H9 (cell line): ENCODE data around the gene SLCO2A1. TPM values are rescaled to one million over a fixed set of nuclear protein-coding genes. Genes with fewer than 3 reads are reported as not detected.
A peak's percentile ranks its signal among the peaks of the same experiment; 100 is the strongest.

Experiments
- DNase-seq: peaks from one replicate; pipeline ENCODE4 v3.0.0-alpha.2; 2017
- H2AFZ ChIP-seq: one replicate; pipeline ENCODE4 v1.6.1; 2013; ENCODE audit warnings: mild to moderate bottlenecking, low read length, control low read depth, moderate library complexity
- H2AK5ac ChIP-seq: 2 replicates; pipeline ENCODE4 v1.6.1; 2013; ENCODE audit warnings: low read length, control low read depth, mixed read lengths; ENCODE audit not compliant: insufficient read length
- H2BK120ac ChIP-seq: one replicate; pipeline ENCODE4 v1.6.1; 2013; ENCODE audit warnings: low read depth, mild to moderate bottlenecking, low read length, control low read depth, inconsistent platforms; ENCODE audit not compliant: poor library complexity, severe bottlenecking
- H2BK12ac ChIP-seq: 2 replicates; pipeline ENCODE4 v1.6.1; 2013; ENCODE audit warnings: low read length, control low read depth, mixed read lengths, low read depth; ENCODE audit not compliant: insufficient read length
- H2BK15ac ChIP-seq: 2 replicates; pipeline ENCODE4 v1.6.1; 2013; ENCODE audit warnings: low read depth, low read length, control low read depth
- H2BK20ac ChIP-seq: one replicate; pipeline ENCODE4 v1.6.1; 2013; ENCODE audit warnings: low read depth, mild to moderate bottlenecking, low read length, control low read depth, inconsistent platforms; ENCODE audit not compliant: poor library complexity, severe bottlenecking
- H2BK5ac ChIP-seq: 2 replicates; pipeline ENCODE4 v1.6.1; 2013; ENCODE audit warnings: low read length, control low read depth, mixed read lengths; ENCODE audit not compliant: insufficient read length
- H3K14ac ChIP-seq: 2 replicates; pipeline ENCODE4 v1.6.1; 2013; ENCODE audit warnings: low read length, control low read depth; ENCODE audit not compliant: insufficient read depth
- H3K18ac ChIP-seq: 2 replicates; pipeline ENCODE4 v1.6.1; 2013; ENCODE audit warnings: low read depth, mild to moderate bottlenecking, mixed read lengths, low read length, control low read depth; ENCODE audit not compliant: insufficient read length
- H3K23ac ChIP-seq: 2 replicates; pipeline ENCODE4 v1.6.1; 2013; ENCODE audit warnings: low read length, control low read depth, mixed read lengths, low read depth; ENCODE audit not compliant: insufficient read length
- H3K23me2 ChIP-seq: 2 replicates; pipeline ENCODE4 v1.6.1; 2013; ENCODE audit warnings: low read depth, mild to moderate bottlenecking, mixed read lengths, low read length, control low read depth; ENCODE audit not compliant: insufficient read length, poor library complexity, severe bottlenecking
- H3K27ac ChIP-seq: 2 replicates; pipeline ENCODE4 v1.5.1; 2013; ENCODE audit warnings: low read length, control low read depth, mixed read lengths, low read depth; ENCODE audit not compliant: insufficient read length
- H3K27me3 ChIP-seq: 2 replicates; pipeline ENCODE4 v1.6.1; 2013; ENCODE audit warnings: low read length, control low read depth, inconsistent platforms; ENCODE audit not compliant: insufficient read depth
- H3K4ac ChIP-seq: 2 replicates; pipeline ENCODE4 v1.6.1; 2013; ENCODE audit warnings: low read depth, mild to moderate bottlenecking, control low read depth, inconsistent platforms, low read length, moderate library complexity
- H3K4me1 ChIP-seq: 2 replicates; pipeline ENCODE4 v1.6.1; 2013; ENCODE audit warnings: low read length, control low read depth, inconsistent platforms; ENCODE audit not compliant: insufficient read depth
- H3K4me2 ChIP-seq: 2 replicates; pipeline ENCODE4 v1.6.1; 2013; ENCODE audit warnings: low read length, control low read depth, mixed read lengths; ENCODE audit not compliant: insufficient read length, insufficient read depth
- H3K56ac ChIP-seq: 2 replicates; pipeline ENCODE4 v1.6.1; 2013; ENCODE audit warnings: low read depth, mild to moderate bottlenecking, mixed read lengths, low read length, control low read depth; ENCODE audit not compliant: insufficient read length
- H3K79me1 ChIP-seq: 2 replicates; pipeline ENCODE4 v1.6.1; 2013; ENCODE audit warnings: low read depth, mild to moderate bottlenecking, moderate library complexity, low read length, control low read depth, inconsistent platforms; ENCODE audit not compliant: insufficient read depth, poor library complexity, severe bottlenecking
- H3K79me2 ChIP-seq: 2 replicates; pipeline ENCODE4 v1.6.1; 2013; ENCODE audit warnings: low read length, control low read depth, inconsistent platforms; ENCODE audit not compliant: insufficient read depth
- H3K9ac ChIP-seq: 2 replicates; pipeline ENCODE4 v1.6.1; 2013; ENCODE audit warnings: low read length, control low read depth, mixed read lengths; ENCODE audit not compliant: insufficient read length; ENCODE audit errors: extremely low read depth
- H3K9me3 ChIP-seq: one replicate; pipeline ENCODE4 v1.6.1; 2013; ENCODE audit warnings: low read depth, low read length, inconsistent platforms; ENCODE audit not compliant: control insufficient read depth
- H3T11ph ChIP-seq: one replicate; pipeline ENCODE4 v1.6.1; 2013; ENCODE audit warnings: mild to moderate bottlenecking, low read length, control low read depth, inconsistent platforms
- H4K20me1 ChIP-seq: one replicate; pipeline ENCODE4 v1.6.1; 2013; ENCODE audit not compliant: control insufficient read depth, insufficient read length, insufficient read depth
- H4K5ac ChIP-seq: 2 replicates; pipeline ENCODE4 v1.6.1; 2013; ENCODE audit warnings: low read depth, mild to moderate bottlenecking, mixed read lengths, low read length, control low read depth; ENCODE audit not compliant: insufficient read length
- H4K8ac ChIP-seq: replicated peaks from 2 replicates; pipeline ENCODE4 v1.6.1; 2013; ENCODE audit warnings: low read length, control low read depth, mixed read lengths, low read depth; ENCODE audit not compliant: insufficient read length
- H4K91ac ChIP-seq: 2 replicates; pipeline ENCODE4 v1.6.1; 2013; ENCODE audit warnings: low read depth, mild to moderate bottlenecking, moderate library complexity, mixed read lengths, low read length, control low read depth; ENCODE audit not compliant: insufficient read length
- H3K27ac Mint-ChIP-seq, 3 experiments: 2 replicates in 2 of 3; 3 replicates in 1 of 3; pipeline ENCODE4 v1.8.0; 2020 to 2021; ENCODE audit warnings: mixed read lengths in 3 of 3, mild to moderate bottlenecking in 1 of 3, moderate library complexity in 1 of 3
- H3K27me3 Mint-ChIP-seq: 2 replicates; pipeline ENCODE4 v1.8.0; 2021; ENCODE audit warnings: low read depth, mild to moderate bottlenecking, moderate library complexity, mixed read lengths
- H3K36me3 Mint-ChIP-seq, 3 experiments: 2 replicates in 2 of 3; 3 replicates in 1 of 3; pipeline ENCODE4 v1.8.0; 2020 to 2021; ENCODE audit warnings: low read depth in 3 of 3, mixed read lengths in 3 of 3; ENCODE audit not compliant: insufficient read depth in 1 of 3
- H3K4me1 Mint-ChIP-seq, 2 experiments: 2 replicates each; pipeline ENCODE4 v1.8.0; 2020; ENCODE audit warnings: mixed read lengths in 2 of 2
- H3K4me3 Mint-ChIP-seq, 2 experiments: 2 replicates in 1 of 2; 3 replicates in 1 of 2; pipeline ENCODE4 v1.8.0; 2020 to 2021; ENCODE audit warnings: mild to moderate bottlenecking in 2 of 2, mixed read lengths in 2 of 2, moderate library complexity in 1 of 2
- H3K9me3 Mint-ChIP-seq, 2 experiments: 2 replicates in 1 of 2; 3 replicates in 1 of 2; pipeline ENCODE4 v1.8.0; 2020; ENCODE audit warnings: mild to moderate bottlenecking in 2 of 2, mixed read lengths in 2 of 2, moderate library complexity in 1 of 2
- WGBS: extraction: QIAGEN DNeasy Blood & Tissue Kit; methylation state at CpG from one replicate; pipeline ENCODE4 v1.1.7; 2013; ENCODE audit warnings: missing lambda C conversion rate, low lambda C conversion rate, mixed read lengths; ENCODE audit not compliant: insufficient read length; ENCODE audit errors: extremely low coverage; 5-methylcytosine and 5-hydroxymethylcytosine counted together
- total RNA-seq: library from RNA; stranded (reverse); gene quantifications from 2 replicates; pipeline ENCODE4 v1.2.1, GENCODE V29; 2021
- TF ChIP-seq, protein P1 (sequence below): fragments of 200-600 bp; sonication (generic); conservative IDR thresholded peaks from 3 replicates; pipeline ENCODE4 v1.8.0; 2021; ENCODE audit warnings: antibody characterized with exemption, mild to moderate bottlenecking

Gene SLCO2A1
- total RNA-seq, 1 experiment from 2014 or later: 0.98 TPM

GRCh38 chr3:134039161-134039862 is 9.6 kb upstream of the SLCO2A1 start:
- TF ChIP-seq, protein P1, sequence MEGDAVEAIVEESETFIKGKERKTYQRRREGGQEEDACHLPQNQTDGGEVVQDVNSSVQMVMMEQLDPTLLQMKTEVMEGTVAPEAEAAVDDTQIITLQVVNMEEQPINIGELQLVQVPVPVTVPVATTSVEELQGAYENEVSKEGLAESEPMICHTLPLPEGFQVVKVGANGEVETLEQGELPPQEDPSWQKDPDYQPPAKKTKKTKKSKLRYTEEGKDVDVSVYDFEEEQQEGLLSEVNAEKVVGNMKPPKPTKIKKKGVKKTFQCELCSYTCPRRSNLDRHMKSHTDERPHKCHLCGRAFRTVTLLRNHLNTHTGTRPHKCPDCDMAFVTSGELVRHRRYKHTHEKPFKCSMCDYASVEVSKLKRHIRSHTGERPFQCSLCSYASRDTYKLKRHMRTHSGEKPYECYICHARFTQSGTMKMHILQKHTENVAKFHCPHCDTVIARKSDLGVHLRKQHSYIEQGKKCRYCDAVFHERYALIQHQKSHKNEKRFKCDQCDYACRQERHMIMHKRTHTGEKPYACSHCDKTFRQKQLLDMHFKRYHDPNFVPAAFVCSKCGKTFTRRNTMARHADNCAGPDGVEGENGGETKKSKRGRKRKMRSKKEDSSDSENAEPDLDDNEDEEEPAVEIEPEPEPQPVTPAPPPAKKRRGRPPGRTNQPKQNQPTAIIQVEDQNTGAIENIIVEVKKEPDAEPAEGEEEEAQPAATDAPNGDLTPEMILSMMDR: peak; percentile 62
- H3K14ac ChIP-seq: no peak overlapping the region
- no peak overlapping the region for H3K4me2 ChIP-seq
- DNase-seq: peak; percentile 73
- H3K27me3 Mint-ChIP-seq: peaks cover 1% of the 10 kb centered on the region
- peaks cover 10% of the 10 kb centered on the region for H3K9me3 ChIP-seq
- peaks cover 22 to 24% of the 10 kb centered on the region in 2 experiments for H3K9me3 Mint-ChIP-seq
- no peak overlapping the region; a peak in 1 of 7 replicates for H3K27ac Mint-ChIP-seq
- H4K91ac ChIP-seq: no peak overlapping the region
- H2BK12ac ChIP-seq: no peak overlapping the region
- no peak overlapping the region for H3K18ac ChIP-seq
- no peaks in the 10 kb centered on the region for H3K27me3 ChIP-seq
- H3K9ac ChIP-seq: no peak overlapping the region
- H2BK15ac ChIP-seq: no peak overlapping the region
- H2BK5ac ChIP-seq: no peak overlapping the region
- no peak overlapping the region for H2BK20ac ChIP-seq
- H3K4me1 Mint-ChIP-seq: peaks cover 0 to 6% of the 10 kb centered on the region in 2 experiments; a peak in 2 of 4 replicates
- H4K20me1 ChIP-seq: no peaks in the 10 kb centered on the region
- no peak overlapping the region for H4K5ac ChIP-seq
- H2AK5ac ChIP-seq: no peak overlapping the region
- H2AFZ ChIP-seq: no peak overlapping the region
- no peak overlapping the region for H4K8ac ChIP-seq
- no CpG with 5 or more reads among the region's 8 CpGs for WGBS
- no peaks in the 10 kb centered on the region for H3K23me2 ChIP-seq
- no peak overlapping the region for H3K23ac ChIP-seq
- no peak overlapping the region for H2BK120ac ChIP-seq
- no peak overlapping the region for H3T11ph ChIP-seq
- no peak overlapping the region for H3K4ac ChIP-seq
- H3K4me1 ChIP-seq: no peaks in the 10 kb centered on the region
- H3K27ac ChIP-seq: no peak overlapping the region
- no peak overlapping the region for H3K56ac ChIP-seq
- H3K4me3 Mint-ChIP-seq: no peak overlapping the region
- H3K79me2 ChIP-seq: no peaks in the 10 kb centered on the region
- no peaks in the 10 kb centered on the region for H3K79me1 ChIP-seq
- H3K36me3 Mint-ChIP-seq: peaks cover 5 to 12% (median 10%) of the 10 kb centered on the region in 3 experiments; a peak in 4 of 7 replicates
